D721Med (cell line): Measurements from ENCODE around the gene AGPS.

Source experiments
- DNase-seq: peaks from one replicate; pipeline ENCODE4 v3.0.0; 2011; ENCODE audit warnings: low spot score; ENCODE audit not compliant: insufficient read length
- FAIRE-seq: peaks from 2 replicates; lab custom pipeline; 2011; peaks lifted over from hg19 to GRCh38; lab: Jason Lieb, UNC
- TF ChIP-seq, protein P1 (sequence below): IDR thresholded peaks from 2 replicates; pipeline ENCODE4 v1.5.1; 2012; ENCODE audit warnings: mild to moderate bottlenecking, control low read depth; ENCODE audit not compliant: insufficient read depth; ENCODE audit errors: missing control alignments

The AGPS gene

DNA sequence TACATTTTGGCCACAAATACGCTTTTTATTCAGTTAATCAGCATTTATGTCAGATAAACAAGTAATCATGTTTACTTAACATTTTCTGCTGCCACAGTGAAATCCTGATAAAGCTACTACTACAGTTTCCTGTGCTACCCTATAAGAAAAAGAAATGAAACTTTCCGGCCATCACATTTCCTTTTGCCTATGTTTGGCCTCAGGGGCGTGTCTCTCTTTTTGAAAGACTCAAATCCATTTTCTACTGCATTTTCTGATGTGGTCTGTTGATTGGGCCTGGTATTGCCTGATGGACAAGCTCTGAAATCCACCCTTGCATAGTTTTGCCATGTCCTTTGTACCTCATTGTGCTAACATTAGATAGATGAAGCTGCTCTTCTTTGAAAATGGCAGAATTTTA lies 152.6 kb downstream of the AGPS start:
- TF ChIP-seq, protein P1, sequence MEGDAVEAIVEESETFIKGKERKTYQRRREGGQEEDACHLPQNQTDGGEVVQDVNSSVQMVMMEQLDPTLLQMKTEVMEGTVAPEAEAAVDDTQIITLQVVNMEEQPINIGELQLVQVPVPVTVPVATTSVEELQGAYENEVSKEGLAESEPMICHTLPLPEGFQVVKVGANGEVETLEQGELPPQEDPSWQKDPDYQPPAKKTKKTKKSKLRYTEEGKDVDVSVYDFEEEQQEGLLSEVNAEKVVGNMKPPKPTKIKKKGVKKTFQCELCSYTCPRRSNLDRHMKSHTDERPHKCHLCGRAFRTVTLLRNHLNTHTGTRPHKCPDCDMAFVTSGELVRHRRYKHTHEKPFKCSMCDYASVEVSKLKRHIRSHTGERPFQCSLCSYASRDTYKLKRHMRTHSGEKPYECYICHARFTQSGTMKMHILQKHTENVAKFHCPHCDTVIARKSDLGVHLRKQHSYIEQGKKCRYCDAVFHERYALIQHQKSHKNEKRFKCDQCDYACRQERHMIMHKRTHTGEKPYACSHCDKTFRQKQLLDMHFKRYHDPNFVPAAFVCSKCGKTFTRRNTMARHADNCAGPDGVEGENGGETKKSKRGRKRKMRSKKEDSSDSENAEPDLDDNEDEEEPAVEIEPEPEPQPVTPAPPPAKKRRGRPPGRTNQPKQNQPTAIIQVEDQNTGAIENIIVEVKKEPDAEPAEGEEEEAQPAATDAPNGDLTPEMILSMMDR: no peak
- no peak for DNase-seq
- no peak for FAIRE-seq

DNA sequence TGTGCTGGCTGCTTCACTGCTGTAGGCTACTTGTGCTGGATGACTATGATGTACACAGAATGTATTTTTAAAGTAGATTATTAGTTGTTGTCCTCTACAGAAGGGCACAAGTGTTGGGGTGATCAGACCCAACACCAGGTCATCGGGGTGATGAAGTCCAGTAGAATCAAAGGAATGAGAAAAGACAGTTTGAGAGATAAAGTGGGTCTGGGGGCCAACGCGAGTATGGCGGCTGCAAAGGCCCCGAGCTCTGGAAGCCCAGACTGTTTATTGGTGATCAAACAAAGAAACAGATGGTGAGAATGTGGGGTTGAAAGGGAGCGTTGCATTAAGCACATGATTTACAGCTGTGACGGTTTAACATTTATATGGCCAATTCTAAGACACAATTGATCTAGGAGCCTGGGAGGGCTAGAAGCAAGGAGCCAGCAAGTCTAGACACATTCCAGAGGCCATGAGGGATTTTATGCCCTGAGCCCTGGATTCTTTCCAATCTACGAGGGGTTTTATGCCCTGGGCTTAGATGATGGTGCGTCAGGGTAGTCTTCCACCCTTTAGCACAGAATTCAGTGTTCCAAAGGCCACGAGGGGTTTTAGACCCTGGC lies 153.5 kb downstream of the AGPS start:
- no peak for DNase-seq
- TF ChIP-seq, protein P1: no peak
- FAIRE-seq: no peak

DNA sequence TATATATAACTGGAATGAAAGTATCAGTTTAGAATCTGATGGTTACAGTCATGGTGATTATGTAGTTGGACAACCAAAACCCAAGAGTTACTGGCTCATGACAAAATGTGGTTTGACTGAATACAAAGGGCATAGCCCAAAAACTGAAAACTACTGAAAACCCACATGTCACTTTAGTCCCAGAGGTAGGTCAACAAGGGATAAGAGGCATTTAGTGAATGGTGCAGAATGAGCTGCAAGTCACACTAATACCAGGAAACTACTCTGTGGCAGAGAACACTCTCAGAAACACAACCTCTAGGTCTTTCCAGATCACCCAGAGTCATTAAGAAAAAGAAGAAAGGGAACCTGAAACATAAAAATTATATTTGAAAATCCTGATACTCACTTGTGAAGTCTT lies 154.5 kb downstream of the AGPS start:
- DNase-seq (no peak), FAIRE-seq (no peak)
- TF ChIP-seq, protein P1: no peak

DNA sequence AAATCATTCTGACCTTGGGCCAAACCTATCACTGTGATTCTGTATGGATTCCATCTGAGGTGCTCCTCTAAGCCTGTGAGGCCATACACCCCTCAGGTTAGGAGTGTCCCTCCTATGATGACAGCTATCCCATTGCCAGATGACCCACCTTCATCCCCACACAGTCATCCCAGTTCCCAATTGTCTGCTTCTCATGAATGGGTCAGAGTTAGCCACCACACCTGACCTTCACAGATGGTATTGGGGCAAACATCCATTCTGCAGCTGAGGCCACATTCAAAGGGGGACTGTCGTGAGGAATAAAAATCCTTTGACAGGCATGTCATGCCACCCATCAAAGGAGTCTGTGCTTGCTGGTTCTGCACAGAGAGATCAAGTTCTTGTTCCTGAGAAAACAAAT lies 155.2 kb downstream of the AGPS start:
- TF ChIP-seq, protein P1: no peak
- no peak for FAIRE-seq

DNA sequence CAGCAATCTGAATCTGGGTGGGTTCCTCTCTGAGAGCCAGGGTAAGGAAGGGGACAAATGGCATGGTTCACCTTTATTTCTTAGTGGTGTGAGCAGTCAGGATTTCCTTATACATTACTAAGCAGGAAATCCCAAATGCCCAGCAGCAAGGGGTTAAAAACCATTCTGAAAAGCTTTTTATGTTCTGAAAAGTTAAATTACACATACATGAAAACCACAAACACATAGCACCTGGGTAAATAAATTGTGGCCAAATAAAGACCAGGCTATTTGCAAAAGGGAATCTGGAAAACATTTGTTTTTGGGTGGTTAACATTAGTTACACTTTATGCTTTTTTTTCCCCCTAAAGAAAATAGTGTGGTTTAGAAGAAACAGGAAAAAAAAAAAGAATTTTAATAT lies 156.1 kb downstream of the AGPS start:
- FAIRE-seq (no peak), DNase-seq (no peak)
- TF ChIP-seq, protein P1: no peak

More for the DNA sequence above, 155.2 kb downstream of the AGPS start:
- no peak for DNase-seq

DNA sequence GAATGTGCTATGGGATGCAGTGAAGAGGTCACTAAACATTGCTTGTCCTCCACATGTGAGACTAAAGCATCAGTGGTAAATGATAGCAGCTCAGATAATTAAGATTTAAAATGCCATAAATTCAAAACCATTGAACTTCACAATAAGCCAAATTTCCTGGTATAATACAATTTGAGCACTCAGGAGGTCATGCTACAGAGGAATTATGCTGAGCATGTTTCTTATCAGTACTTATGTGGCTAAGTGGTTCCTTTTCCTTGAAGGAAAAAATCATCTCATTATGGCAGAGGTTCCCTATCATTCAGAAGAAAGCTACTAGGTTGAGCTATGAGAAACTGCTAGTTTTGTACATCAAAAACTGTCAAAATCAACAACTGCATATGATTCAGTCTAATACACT lies 156.6 kb downstream of the AGPS start:
- DNase-seq (no peak), FAIRE-seq (no peak)
- TF ChIP-seq, protein P1: no peak
